Lower lobe of right lung (tissue), 2 donors: ENCODE results near the gene UROC1. TPM values are rescaled to one million over a fixed set of nuclear protein-coding genes. Genes with fewer than 3 reads are reported as not detected.

Experiments
- ATAC-seq, 2 donors: fragments of 200-7000 bp; cut with Tn5 transposase; one replicate each; pipeline ENCODE4 v1.9.1; 2020 to 2022; ENCODE audit warnings: mild to moderate bottlenecking in 2 of 2, moderate library complexity in 2 of 2
- DNase-seq: peaks from one replicate; pipeline ENCODE4 v3.0.0-alpha.2; 2020
- H3K27ac ChIP-seq: fragments of 200-600 bp; one replicate; pipeline ENCODE4 v1.8.0; 2022
- H3K27me3 ChIP-seq: fragments of 200-600 bp; one replicate; pipeline ENCODE4 v1.8.0; 2022; ENCODE audit warnings: low read depth
- H3K36me3 ChIP-seq: fragments of 200-600 bp; one replicate; pipeline ENCODE4 v1.8.0; 2022; ENCODE audit warnings: mild to moderate bottlenecking
- H3K4me1 ChIP-seq: fragments of 200-600 bp; one replicate; pipeline ENCODE4 v1.8.0; 2022
- H3K4me3 ChIP-seq: fragments of 200-600 bp; one replicate; pipeline ENCODE4 v1.8.0; 2022; ENCODE audit warnings: mild to moderate bottlenecking
- H3K9me3 ChIP-seq: fragments of 200-600 bp; one replicate; pipeline ENCODE4 v1.8.0; 2022
- CTCF ChIP-seq: fragments of 200-600 bp; IDR thresholded peaks from one replicate; pipeline ENCODE4 v1.8.0; 2022; ENCODE audit warnings: antibody characterized with exemption, mild to moderate bottlenecking
- intact Hi-C: fragments of 100-400 bp; cut with DNase I; formaldehyde crosslinking; loops from one replicate; pipeline ENCODE4 v1.11.0; 2022
- total RNA-seq: library from RNA; stranded (reverse); fragmentation: NEBNext Ultra II Directional; extraction: Animal tissue kit (Norgen Biotek cat#: 25700); gene quantifications from one replicate; pipeline ENCODE4 v1.2.1, GENCODE V29; 2021
- donor health status: DM: no; HTN: yes; CAD: no; lungs with severe emphysema.

Gene UROC1
- total RNA-seq, 1 donor from 2014 or later: not detected

GRCh38 chr3:126544596-126545281 is 27.2 kb upstream of the UROC1 start:
- H3K27ac ChIP-seq: no peak overlapping the region
- ATAC-seq (no peak), DNase-seq (peak; percentile 28)
- H3K36me3 ChIP-seq: no peaks in the 10 kb centered on the region
- no peak for TF ChIP-seq CTCF
- H3K27me3 ChIP-seq: peaks cover 23% of the 10 kb centered on the region
- peaks cover 8% of the 10 kb centered on the region for H3K4me1 ChIP-seq
- no peaks in the 10 kb centered on the region for H3K9me3 ChIP-seq
- no peak overlapping the region for H3K4me3 ChIP-seq
- intact Hi-C loops: no loop called here

- no peaks in the 10 kb centered on the region for H3K9me3 ChIP-seq
- H3K4me1 ChIP-seq: peaks cover 8% of the 10 kb centered on the region
- peak; percentile 39 for DNase-seq
Observed at GRCh38 chr3:126543457-126544061, 26.0 kb upstream of the UROC1 start.

GRCh38 chr3:126542340-126543241 is 25.0 kb upstream of the UROC1 start:
- Histone ChIP-seq H3K4me3 (no peak overlapping the region), H3K27ac (no peak overlapping the region), H3K4me1 (peaks cover 8% of the 10 kb centered on the region), H3K36me3 (no peaks in the 10 kb centered on the region), H3K27me3 (peaks cover 27% of the 10 kb centered on the region), H3K9me3 (no peaks in the 10 kb centered on the region)
- intact Hi-C loops: no loop called here
- DNase-seq: peak; percentile 38
- no peak for TF ChIP-seq CTCF
- no peak for ATAC-seq

More at GRCh38 chr3:126543457-126544061, 26.0 kb upstream of the UROC1 start:
- no peak for ATAC-seq
- intact Hi-C loops: no loop called here
- Histone ChIP-seq H3K27me3 (peaks cover 23% of the 10 kb centered on the region), H3K36me3 (no peaks in the 10 kb centered on the region), H3K4me3 (no peak overlapping the region), H3K27ac (no peak overlapping the region)
- TF ChIP-seq CTCF: no peak

GRCh38 chr3:126541628-126542339 is 24.2 kb upstream of the UROC1 start:
- intact Hi-C loops: no loop called here
- peak; percentile 42 for DNase-seq
- Histone ChIP-seq H3K9me3 (no peaks in the 10 kb centered on the region), H3K36me3 (no peaks in the 10 kb centered on the region), H3K4me1 (peaks cover 8% of the 10 kb centered on the region), H3K4me3 (no peak overlapping the region), H3K27ac (no peak overlapping the region), H3K27me3 (peaks cover 27% of the 10 kb centered on the region)
- no peak for TF ChIP-seq CTCF
- ATAC-seq: no peak
